Eye (tissue), 1 donor: ENCODE measurements around the gene PDGFA.
A peak's percentile ranks its signal among the peaks of the same experiment; 100 is the strongest.
"Not testable (repeated sequence)": the region's sequence is repeated elsewhere in the genome, so short reads cannot be mapped to it uniquely, and the experiment has no call there.

ENCODE experiments used
- DNase-seq: peaks from one replicate; pipeline ENCODE4 v3.0.0-alpha.2; 2015

Gene PDGFA

GRCh38 chr7:519484-520390 is at the start of gene PDGFA:
Gene PDGFA, minus strand, starts transcription at chr7:519846. Its CDS starts 845 bp downstream, at chr7:519001.
- peak; percentile 82 for DNase-seq

DNA sequence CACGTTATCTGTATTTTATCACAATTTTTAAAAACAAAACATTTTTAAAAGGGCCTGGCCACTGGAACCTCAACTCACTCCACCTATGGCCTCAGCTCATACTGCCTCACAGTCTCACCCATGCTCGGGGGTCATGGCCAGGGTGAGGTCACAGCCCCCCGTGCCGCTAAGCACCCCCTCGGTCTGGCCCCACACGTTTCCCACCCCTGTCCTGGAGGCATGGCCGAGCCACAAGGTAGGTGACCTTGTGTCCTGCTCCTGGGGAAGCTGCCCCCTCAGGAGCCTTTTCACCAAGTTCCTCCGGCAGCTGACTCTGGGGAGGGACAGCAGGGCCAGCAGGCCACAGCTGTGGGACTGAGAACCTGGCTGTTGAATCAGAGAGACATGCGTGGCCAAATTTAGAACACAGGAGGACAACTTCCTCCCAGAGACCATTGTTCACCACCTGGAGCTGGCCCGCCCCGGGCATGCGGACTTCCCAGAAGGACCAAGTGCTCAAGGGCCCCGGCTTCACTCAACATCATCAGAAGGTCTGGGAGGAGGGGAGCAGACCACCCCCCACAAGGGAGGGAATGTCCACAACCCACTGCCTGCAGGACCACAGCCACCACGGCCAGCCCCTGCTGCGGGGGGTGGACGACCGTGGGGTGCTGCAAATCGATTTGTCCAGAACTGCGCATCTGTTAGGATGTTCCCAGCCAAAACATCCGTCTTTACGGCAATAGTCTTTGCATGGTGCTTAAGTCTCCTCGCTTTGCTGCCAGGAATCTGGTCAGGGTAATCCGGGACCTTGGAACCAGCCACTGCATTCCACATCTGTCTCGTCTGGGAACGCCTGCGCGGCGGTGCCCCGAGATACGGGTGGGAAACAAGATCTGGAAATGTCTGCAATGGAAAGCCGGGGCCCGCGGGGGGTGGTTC is 48.6 kb upstream of the PDGFA start:
- peak; percentile 56 for DNase-seq

DNA sequence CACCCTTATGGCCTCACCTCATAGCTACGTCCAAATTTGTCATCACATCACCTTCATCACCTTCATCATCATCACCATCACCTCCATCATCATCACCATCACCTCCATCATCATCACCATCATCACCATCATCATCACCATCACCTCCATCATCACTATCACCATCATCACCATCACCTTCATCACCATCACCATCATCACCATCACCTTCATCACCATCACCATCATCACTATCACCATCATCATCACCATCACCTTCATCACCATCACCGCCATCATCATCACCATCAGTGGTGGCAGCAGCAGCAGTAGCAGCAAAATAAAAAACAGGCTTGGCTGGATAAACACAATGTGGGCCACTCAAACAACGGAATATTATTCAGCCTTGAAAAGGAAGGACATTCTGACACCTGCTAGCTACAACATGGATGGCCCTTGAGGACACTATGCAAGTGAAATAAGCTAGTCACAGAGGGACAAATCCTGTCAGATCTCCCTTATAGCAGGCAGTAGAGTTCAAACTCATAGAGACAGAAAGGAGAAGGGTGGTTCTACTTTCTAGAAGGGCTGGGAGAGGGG is 47.7 kb upstream of the PDGFA start:
- DNase-seq = no peak

GRCh38 chr7:566100-566499 is 46.5 kb upstream of the PDGFA start:
- no peak for DNase-seq

- DNase-seq = no peak
Observed at GRCh38 chr7:564176-564865, 44.7 kb upstream of the PDGFA start.

DNA sequence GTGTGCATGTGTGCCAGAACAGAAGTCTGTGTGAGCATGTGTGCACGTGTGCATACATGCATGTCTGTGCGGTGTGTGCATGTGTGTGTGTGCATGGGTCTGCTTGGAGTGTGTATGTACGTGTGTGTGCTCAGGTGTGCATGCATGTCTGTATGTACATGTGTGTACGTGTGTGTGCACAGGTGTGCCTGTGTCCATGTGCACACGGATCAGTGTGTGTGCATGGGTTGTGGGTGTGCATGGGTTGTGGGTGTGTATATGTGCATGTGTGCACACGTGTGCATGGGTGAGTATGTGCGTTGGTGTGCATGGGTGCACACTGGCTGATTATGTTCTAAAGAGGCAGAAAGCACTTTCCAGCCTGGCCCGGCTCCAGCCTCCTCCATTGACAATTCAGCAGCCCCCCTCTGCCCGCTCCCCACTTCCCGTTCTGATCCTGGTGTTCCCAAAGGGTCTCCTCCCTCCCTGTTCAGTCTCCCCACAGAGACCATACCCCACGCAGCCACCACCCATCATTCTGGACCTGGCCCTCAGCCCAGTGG is 44.1 kb upstream of the PDGFA start:
- DNase-seq = no peak

- no peak for DNase-seq
Observed at GRCh38 chr7:562789-563628, 43.4 kb upstream of the PDGFA start.

GRCh38 chr7:562374-562675 is 42.7 kb upstream of the PDGFA start:
- DNase-seq = no peak

DNA sequence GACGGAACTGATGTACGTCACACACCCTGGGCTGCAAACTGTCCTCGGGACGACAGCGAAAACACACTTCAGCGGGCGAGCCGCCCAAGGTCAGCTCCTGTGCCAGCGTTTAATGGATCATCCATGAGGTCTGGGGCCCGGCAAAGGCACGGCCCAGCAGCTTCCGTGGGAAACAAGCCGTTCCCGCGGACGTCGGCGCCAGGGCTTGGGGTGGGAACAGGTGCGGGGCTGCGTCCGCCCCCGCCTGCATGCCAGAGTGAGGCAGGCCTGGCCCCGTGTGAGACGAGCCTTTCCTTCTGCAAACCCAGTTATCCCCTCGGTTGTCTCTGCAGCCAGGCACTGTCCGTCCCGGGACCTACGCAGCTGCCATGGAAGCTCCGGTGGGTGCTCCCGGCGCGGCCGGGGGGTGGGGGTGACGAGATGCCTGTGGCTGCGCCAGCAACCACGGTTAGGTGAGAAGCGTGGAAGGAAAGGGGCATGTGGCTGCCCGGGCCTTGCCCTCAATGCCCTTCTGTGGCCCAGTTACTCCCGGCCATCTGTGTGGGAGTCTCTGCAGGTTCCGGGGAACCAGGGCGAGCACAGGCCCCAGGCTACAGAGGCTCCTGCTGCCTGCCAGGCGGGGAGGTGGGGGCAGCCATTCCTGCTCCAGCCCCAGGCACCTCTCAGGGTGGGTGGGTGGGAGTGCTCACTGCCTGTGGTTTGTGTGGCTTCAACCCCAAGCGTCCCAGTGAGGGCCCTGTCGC is 42.2 kb upstream of the PDGFA start:
- no peak for DNase-seq

GRCh38 chr7:560966-561630 is 41.5 kb upstream of the PDGFA start:
- no peak for DNase-seq

DNA sequence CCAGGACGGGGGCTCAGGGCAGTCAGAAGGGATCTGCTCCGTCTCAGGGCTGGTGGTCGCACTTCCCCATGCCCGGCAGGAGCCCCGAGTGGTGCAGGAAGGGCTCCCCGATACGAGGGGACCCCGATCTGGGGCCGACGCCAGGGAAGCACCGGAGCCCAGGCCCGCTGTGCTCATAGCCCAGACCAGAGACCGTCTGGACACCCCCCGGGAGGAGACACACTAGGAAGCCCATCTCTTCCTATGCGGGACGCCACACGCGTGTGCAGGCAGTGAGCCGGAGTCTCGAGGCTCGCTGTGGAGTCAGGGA is 39.7 kb upstream of the PDGFA start:
- DNase-seq = no peak

- no peak for DNase-seq
Observed at GRCh38 chr7:557558-557881, 37.9 kb upstream of the PDGFA start.

DNA sequence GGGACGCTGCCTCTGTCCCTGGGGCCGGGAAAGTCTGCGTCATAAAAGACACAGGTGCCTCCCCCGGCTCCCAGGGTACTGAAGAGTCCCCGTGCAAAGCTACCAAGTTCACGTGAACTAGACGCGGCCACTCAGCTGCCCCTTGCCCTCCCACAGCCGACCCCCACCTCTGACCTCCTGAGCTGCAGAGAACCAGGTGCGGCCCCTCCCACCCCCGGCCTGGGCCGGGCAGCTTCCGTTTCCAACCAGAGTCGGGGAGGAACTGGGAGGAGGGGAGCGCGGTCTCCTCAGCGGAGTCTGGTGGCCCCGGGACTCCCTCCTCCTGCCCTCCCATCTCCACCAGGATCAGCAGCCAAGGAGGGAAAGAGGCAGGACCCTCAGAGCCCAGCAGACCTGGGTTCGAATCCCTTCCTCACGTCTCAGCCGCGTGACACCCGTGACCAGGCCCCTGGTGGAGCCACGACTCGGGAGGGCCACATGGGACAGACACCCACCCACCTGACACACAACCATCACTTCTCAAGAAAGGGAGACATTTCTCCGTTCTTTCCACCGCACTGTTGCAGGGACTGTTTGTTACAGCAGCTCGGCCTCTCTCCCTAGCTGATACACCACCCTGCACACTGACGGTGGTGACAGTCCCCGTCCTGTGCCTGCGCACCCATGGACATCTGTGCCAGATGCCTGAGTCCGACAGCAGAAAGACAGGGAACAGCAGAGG is 37.4 kb upstream of the PDGFA start:
- DNase-seq = no peak

GRCh38 chr7:556291-556826 is 36.7 kb upstream of the PDGFA start:
- peak; percentile 59 for DNase-seq

DNA sequence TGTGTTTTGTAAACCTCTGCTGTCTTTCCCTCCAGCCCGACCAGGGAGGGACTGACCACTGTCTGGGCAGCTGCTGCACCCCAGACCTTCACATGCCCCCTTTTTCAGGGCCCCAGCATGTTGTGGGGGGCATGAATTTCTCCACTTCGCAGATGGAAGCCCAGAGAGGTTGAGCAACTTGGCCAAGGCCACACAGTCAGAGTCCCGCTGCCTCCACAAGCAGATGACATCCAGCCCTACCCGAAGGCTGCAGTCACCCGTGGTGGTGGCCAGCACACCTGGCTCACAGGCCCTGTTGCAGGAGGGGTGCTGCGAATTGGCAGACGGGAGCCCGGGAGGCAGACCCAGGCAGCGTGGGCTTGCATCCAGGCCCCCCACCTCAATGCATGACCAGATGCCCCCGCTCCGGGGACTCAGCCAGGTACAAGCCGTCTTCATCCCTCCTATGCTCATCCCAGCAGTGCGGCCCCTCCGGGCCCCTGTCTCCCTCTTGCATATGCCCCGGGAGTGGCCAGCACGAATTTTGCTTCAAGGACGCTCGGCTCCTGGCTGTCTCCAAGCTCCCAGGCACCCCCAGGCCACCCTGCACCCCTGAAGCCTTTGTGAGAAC is 36.0 kb upstream of the PDGFA start:
- DNase-seq = no peak

DNA sequence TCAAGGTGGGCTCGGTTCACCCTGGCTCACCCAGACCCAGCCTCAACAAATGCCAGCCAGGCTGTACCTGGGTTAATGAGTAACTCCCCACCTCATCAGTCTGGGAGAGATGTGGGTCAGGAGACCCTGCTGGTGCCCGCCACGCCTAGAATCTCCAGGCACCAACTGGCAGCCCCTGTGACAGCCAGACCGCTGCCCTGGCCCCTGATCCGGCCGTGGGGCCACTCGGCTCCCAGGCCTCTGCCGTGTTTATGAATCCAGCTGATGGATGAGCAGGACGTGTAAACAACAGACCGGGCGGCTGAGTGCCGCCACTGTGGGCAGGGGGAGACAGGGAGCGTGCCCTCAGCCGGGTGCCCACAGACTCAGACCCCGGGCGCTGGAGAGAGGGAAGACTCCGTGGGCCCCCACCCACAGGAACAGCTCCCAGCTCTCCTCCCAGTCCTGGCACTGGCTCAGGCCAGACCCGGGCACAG is 34.0 kb upstream of the PDGFA start:
- DNase-seq = no peak

GRCh38 chr7:552868-553635 is 33.4 kb upstream of the PDGFA start:
- DNase-seq = no peak

- DNase-seq = not testable (repeated sequence)
Observed at GRCh38 chr7:552151-552867, 32.7 kb upstream of the PDGFA start.
